ENCODE results near the gene MICB. TPM values are rescaled to one million over a fixed set of nuclear protein-coding genes. Genes with fewer than 3 reads are reported as not detected.
"Not testable (repeated sequence)": the region's sequence is repeated elsewhere in the genome, so short reads cannot be mapped to it uniquely, and the experiment has no call there.

The MICB gene
- polyA plus RNA-seq, 3 donors: 1.4 to 1.9 (median 1.4) TPM

GRCh38 chr6:31499648-31500047 lies 1.7 kb downstream of the MICB start:
- DNase-seq: not testable (repeated sequence)

- DNase-seq: no peak
Observed at GRCh38 chr6:31502586-31502985, 4.6 kb downstream of the MICB start.

- DNase-seq: not testable (repeated sequence)
Observed at GRCh38 chr6:31509036-31509435, 11.1 kb downstream of the MICB start.

GRCh38 chr6:31510007-31510406 lies 12.1 kb downstream of the MICB start:
- no peak for DNase-seq

GRCh38 chr6:31513456-31514165 lies 15.7 kb downstream of the MICB start:
- no peak for DNase-seq

GRCh38 chr6:31521835-31522234 lies 23.9 kb downstream of the MICB start:
- DNase-seq: no peak

- no peak for DNase-seq
Observed at GRCh38 chr6:31525553-31525931, 27.6 kb downstream of the MICB start.

- DNase-seq: no peak
Observed at GRCh38 chr6:31525932-31526591, 28.1 kb downstream of the MICB start.

GRCh38 chr6:31528307-31528777 lies 30.4 kb downstream of the MICB start:
- DNase-seq: no peak

GRCh38 chr6:31528821-31529328 lies 30.9 kb downstream of the MICB start, which contains the start of gene MCCD1:
Gene MCCD1 (plus strand): TSS chr6:31528962. CDS start chr6:31529015, 53 bp downstream.
- no peak for DNase-seq

GRCh38 chr6:31529329-31530150 lies 31.6 kb downstream of the MICB start:
- no peak for DNase-seq

GRCh38 chr6:31530659-31531058 lies 32.7 kb downstream of the MICB start:
- no peak for DNase-seq

- DNase-seq: no peak
Observed at GRCh38 chr6:31531162-31531561, 33.2 kb downstream of the MICB start.

GRCh38 chr6:31531771-31532643 lies 34.1 kb downstream of the MICB start:
- no peak for DNase-seq

- no peak for DNase-seq
Observed at GRCh38 chr6:31532644-31533454, 34.9 kb downstream of the MICB start.

GRCh38 chr6:31533455-31533841 lies 35.5 kb downstream of the MICB start:
- DNase-seq: no peak

GRCh38 chr6:31534011-31534410 lies 36.1 kb downstream of the MICB start:
- DNase-seq: no peak

GRCh38 chr6:31534521-31535040 lies 36.6 kb downstream of the MICB start:
- DNase-seq: no peak

GRCh38 chr6:31535538-31536324 lies 37.8 kb downstream of the MICB start:
- DNase-seq: no peak

Data from renal pelvis (tissue), 4 donors.